Bronchial epithelial cell (primary cell): ENCODE results near the gene MIER2. TPM values are rescaled to one million over a fixed set of nuclear protein-coding genes. Genes with fewer than 3 reads are reported as not detected.

Source experiments
- DNase-seq: peaks from one replicate; pipeline ENCODE4 v3.0.0-alpha.2; 2010; ENCODE audit warnings: low read depth
- FAIRE-seq: peaks from 2 replicates; lab custom pipeline; 2011; peaks lifted over from hg19 to GRCh38; lab: Jason Lieb, UNC
- H3K27me3 ChIP-seq: 2 replicates; pipeline ENCODE4 v1.5.1; 2011; ENCODE audit warnings: low read length; ENCODE audit not compliant: control insufficient read depth, insufficient read depth
- H3K36me3 ChIP-seq: 2 replicates; pipeline ENCODE4 v1.5.1; 2011; ENCODE audit warnings: low read length; ENCODE audit not compliant: control insufficient read depth, insufficient read depth
- H3K4me3 ChIP-seq: 2 replicates; pipeline ENCODE4 v1.5.1; 2011; ENCODE audit warnings: mild to moderate bottlenecking, low read depth, low read length, control low read depth
- total RNA-seq: library from RNA; depleted of rRNA; stranded (reverse); fragments of >200 nt; gene quantifications from 2 replicates; pipeline ENCODE4 v1.2.1, GENCODE V29; 2014
- TF ChIP-seq, protein P1 (sequence below): IDR thresholded peaks from 2 replicates; pipeline ENCODE4 v1.5.1; 2011; ENCODE audit warnings: mild to moderate bottlenecking, moderate library complexity, low read length, control low read depth, inconsistent platforms; ENCODE audit not compliant: insufficient read depth, severe bottlenecking

The MIER2 gene
- total RNA-seq, 1 donor from 2014 or later: 19.0 TPM

DNA sequence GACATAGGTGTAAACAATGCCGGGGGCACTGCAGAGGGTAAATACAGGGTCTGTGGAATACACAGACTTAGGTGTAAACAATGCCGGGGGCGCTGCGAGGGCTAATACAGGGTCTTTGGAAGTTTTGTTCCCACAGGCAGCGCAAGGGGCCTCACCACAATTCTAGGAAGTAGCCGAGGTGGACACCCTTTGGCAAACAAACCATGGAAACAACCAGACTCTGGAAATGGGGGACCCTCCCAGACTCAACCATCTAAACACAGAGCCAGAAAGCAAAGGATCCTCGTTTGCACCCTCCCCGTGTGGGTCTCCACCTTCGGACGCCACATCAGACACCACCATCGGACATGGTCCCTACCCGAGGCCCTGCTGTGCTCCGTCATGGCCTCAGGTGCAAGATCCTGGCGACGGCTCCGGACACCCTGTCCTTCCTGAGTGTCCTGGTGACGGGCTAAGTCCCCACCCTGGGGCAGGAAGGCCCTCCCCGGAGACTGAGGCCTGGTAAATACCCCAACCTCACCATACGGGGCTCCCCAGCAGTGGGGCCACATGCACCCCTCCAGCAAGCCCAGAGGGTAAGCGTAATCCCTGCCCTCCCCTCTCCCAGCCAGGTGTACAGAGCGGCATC, 36.7 kb downstream of the MIER2 start:
- TF ChIP-seq, protein P1, sequence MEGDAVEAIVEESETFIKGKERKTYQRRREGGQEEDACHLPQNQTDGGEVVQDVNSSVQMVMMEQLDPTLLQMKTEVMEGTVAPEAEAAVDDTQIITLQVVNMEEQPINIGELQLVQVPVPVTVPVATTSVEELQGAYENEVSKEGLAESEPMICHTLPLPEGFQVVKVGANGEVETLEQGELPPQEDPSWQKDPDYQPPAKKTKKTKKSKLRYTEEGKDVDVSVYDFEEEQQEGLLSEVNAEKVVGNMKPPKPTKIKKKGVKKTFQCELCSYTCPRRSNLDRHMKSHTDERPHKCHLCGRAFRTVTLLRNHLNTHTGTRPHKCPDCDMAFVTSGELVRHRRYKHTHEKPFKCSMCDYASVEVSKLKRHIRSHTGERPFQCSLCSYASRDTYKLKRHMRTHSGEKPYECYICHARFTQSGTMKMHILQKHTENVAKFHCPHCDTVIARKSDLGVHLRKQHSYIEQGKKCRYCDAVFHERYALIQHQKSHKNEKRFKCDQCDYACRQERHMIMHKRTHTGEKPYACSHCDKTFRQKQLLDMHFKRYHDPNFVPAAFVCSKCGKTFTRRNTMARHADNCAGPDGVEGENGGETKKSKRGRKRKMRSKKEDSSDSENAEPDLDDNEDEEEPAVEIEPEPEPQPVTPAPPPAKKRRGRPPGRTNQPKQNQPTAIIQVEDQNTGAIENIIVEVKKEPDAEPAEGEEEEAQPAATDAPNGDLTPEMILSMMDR: no peak
- DNase-seq (no peak), FAIRE-seq (no peak)
- Histone ChIP-seq H3K4me3 (no peak overlapping the region), H3K27me3 (no peaks in the 10 kb centered on the region), H3K36me3 (peaks cover 8% of the 10 kb centered on the region)

DNA sequence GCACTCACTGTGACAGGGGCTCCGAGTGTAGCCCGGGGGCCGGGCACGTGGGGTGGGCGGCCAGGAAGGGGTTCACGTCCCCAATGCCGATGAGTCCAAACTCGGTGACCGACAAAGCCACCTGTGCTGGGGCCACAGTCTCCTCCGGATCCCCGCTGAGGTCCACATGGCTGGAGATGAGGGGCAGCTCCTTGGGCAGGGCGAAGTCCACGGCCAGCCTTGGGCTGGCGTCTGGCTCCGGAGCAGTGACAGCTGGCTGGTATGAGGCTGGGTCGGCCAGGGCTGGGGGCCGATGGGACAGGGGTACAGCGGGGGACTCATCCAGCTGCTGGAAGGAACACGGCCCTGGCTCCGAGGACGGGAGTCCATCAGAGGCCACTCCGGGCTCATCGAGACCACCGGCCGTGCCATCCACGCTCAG, 37.5 kb downstream of the MIER2 start:
- Histone ChIP-seq H3K27me3 (no peaks in the 10 kb centered on the region), H3K36me3 (peaks cover 8% of the 10 kb centered on the region), H3K4me3 (no peak overlapping the region)
- DNase-seq: no peak
- no peak for FAIRE-seq
- TF ChIP-seq, protein P1: no peak

DNA sequence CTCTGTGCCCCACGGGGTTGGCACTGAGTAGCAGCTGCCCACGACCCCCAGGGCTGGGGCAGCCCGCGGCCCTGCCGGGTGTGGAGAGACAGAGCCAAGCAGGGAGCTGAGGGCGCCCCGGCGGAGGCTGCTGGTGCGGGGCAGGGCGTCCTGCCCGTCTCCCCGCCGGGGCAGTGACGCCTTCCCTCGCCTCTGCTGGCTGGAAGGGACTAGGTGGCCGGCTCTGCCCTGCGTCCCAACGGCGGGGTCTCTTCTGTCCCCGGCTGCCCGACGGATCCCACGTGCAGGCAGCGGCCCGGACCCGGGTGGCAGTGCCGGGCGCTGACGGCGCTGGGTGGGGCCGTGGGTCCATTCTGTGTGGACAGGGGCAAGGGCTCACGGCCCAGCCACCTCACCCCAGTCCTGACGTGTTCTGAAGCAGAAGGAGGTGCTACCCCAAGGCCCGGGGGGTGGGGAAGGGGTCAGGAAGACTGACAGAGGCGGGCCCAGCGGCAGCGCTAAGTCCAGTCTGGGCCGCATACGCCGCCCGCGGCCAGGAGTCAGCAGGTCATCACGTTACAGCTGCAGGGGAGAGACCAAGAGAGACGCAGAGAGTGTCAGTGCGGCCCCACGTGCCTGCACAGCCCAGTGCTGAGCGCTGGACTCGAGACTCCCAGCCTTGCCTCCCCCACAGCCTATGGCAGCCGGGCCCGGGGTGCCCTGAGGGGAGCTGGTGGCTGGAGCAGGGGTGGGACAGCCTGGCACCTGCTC, 38.3 kb downstream of the MIER2 start:
- Histone ChIP-seq H3K27me3 (no peaks in the 10 kb centered on the region), H3K4me3 (no peak overlapping the region), H3K36me3 (peaks cover 6% of the 10 kb centered on the region)
- FAIRE-seq (no peak), DNase-seq (no peak)
- TF ChIP-seq, protein P1: no peak

DNA sequence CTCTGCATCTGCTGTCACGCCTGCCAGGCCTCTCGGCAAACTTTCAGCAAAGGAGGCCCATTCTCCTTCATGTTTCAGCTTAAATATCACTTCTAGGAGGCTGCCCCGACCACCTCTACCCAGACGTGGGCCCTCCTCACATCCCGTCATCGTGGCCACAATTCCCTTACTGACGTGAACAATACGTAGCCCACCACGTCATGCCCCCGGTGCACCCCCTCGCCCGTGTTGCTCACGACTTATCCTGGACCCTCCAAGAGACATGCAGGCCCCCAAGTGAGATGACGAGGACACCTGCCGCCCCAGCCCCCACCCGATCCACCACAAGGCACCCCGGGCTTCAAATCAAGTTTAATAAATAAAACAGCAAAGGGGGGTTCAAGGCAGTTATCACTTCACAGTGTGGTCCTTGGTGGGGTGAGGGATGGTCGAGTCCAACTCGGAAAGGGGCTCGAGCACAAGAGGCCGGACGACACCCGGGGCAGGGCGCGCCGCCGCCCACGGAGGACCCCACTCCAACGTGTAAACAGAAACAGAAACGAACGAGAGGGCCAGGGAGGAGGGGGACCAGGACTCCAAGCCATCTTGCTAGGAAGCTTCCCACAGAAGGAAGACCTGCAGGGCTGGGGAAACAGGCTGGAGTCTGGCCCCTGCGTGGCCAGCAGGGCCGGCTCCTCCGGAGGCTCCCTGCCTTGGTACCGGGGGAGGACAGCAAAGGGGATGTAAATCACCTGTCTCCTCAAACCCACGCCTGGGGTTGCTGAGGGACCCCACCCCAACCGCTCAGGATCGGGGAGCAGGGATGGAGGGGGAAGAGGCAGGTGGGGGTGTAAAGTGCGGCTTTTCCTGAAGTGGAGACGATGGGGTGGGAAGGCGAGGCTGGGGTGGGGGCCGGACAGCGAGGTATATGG, 39.1 kb downstream of the MIER2 start:
- DNase-seq: no peak
- peaks cover 5% of the 10 kb centered on the region for H3K36me3 ChIP-seq
- H3K27me3 ChIP-seq: no peaks in the 10 kb centered on the region
- H3K4me3 ChIP-seq: no peak overlapping the region
- TF ChIP-seq, protein P1: no peak
- FAIRE-seq: no peak

DNA sequence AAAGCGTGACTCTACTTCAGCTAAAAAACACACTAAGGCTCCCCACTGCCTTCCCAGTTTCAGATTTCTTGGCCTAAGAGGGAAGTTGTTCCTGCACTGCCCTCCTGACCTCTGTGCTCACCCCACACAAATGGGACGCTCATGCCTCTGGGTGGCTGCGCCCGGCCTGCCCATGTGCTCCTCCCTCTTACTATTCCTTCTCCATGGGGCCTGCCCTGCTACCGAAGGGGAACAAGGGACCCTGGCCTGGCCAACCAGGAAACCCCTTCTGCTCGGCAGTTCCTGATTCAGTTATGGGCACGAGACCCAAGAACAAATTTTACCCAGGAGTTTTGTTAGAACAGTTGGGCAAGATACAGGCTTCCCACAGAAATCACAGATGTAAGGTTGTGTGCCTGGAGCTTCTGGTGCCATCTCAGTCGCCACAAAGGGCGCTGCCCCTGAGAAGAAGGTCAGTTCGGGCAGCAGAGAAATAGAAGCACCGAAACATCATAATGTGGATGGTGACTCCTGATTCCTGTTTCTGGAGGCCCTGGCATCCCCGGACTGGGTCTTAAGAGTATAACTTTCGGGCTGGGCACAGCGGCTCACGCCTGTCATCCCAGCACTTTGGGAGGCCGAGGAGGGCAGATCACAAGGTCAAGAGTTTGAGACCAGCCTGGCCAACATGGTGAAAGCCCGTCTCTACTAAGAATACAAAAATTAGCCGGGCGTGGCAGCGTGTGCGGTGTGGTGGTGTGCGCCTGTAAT, 47.9 kb downstream of the MIER2 start:
- H3K4me3 ChIP-seq: no peak overlapping the region
- peaks cover 3% of the 10 kb centered on the region for H3K27me3 ChIP-seq
- H3K36me3 ChIP-seq: no peaks in the 10 kb centered on the region
- TF ChIP-seq, protein P1: no peak
- no peak for DNase-seq
- no peak for FAIRE-seq
